ENCODE data around the gene SPRY2. TPM values are rescaled to one million over a fixed set of nuclear protein-coding genes. Genes with fewer than 3 reads are reported as not detected.
"Not testable (repeated sequence)": the region's sequence is repeated elsewhere in the genome, so short reads cannot be mapped to it uniquely, and the experiment has no call there.

The SPRY2 gene
- total and polyA plus RNA-seq, 2 of the 4 experiments (the other 2 are of a cell fraction): 21.1 to 47.9 TPM

- H3K9me3 ChIP-seq (ENCODE audit: control insufficient read depth, insufficient read depth, low read length); H3K4me2 ChIP-seq (ENCODE audit: low read depth, low read length); H3K4ac ChIP-seq (ENCODE audit: low read depth, low read length); H2AK9ac ChIP-seq (replicated peaks; ENCODE audit: low read depth, low read length, poor library complexity); DNase-seq; H3K79me1 ChIP-seq (ENCODE audit: low read depth in 1 of 2, low read length in 2 of 2); H3K18ac ChIP-seq (ENCODE audit: low read depth, low read length); POLR2A ChIA-PET (ENCODE audit: unreplicated experiment); H3K27me3 ChIP-seq (ENCODE audit: control insufficient read depth, insufficient read depth, low read length); BruUV-seq (replicated peaks); H3K4me3 ChIP-seq (ENCODE audit: insufficient read depth, low read depth, low read length); CTCF ChIA-PET; H3K36me3 ChIP-seq (ENCODE audit: control insufficient read depth, insufficient read depth, low read length); H3K56ac ChIP-seq (ENCODE audit: extremely low read depth, insufficient read depth, low read length); H4K8ac ChIP-seq (ENCODE audit: low read depth in 2 of 2, low read length in 2 of 2); H4K91ac ChIP-seq (ENCODE audit: insufficient read depth, low read depth, low read length); H3K14ac ChIP-seq (replicated peaks; ENCODE audit: low read depth, low read length); H2BK5ac ChIP-seq (ENCODE audit: low read depth, low read length, poor library complexity, severe bottlenecking); H3K4me1 ChIP-seq (ENCODE audit: control insufficient read depth, insufficient read depth, low read length); H4K5ac ChIP-seq (ENCODE audit: low read depth, low read length); H3K27ac ChIP-seq (ENCODE audit: insufficient read depth, low read length); H3K23ac ChIP-seq (ENCODE audit: low read depth, low read length); H2AK5ac ChIP-seq (ENCODE audit: low read depth, low read length); dilution Hi-C loops (cut with HindIII; ENCODE audit: low sequenced_read_pairs, unreplicated experiment); H2BK15ac ChIP-seq (ENCODE audit: low read depth, low read length); H3K9me1 ChIP-seq (ENCODE audit: insufficient read depth, low read length); H2BK120ac ChIP-seq (ENCODE audit: low read depth, low read length); ATAC-seq (ENCODE audit: low read depth); H2BK20ac ChIP-seq (ENCODE audit: low read depth, low read length); H2AFZ ChIP-seq (replicated peaks; ENCODE audit: low read length, poor library complexity); H3K9ac ChIP-seq (ENCODE audit: low read depth, low read length): not testable (repeated sequence)
- intact Hi-C loops (cut with micrococcal nuclease): loop anchor here (5.0 to 10.0 kb wide), 2 partner anchors 212 to 919 kb away; no protein-coding TSS in a partner anchor
- WGBS, 2 experiments (ENCODE audit: extremely low coverage in 2 of 2, insufficient read length in 1 of 2): no CpG with 5 or more reads among the region's 11 CpGs
- in situ Hi-C loops (cut with MboI; ENCODE audit: low sequenced_read_pairs): loop anchor here (25.0 kb wide), 1 partner anchor 932 kb away; the partner anchor contains the start of gene RBM26
- peaks cover 10% of the 10 kb centered on the region for H4K20me1 ChIP-seq (ENCODE audit: insufficient read depth, low read length)
These were observed 3.1 kb upstream of the SPRY2 start for GRCh38 chr13:80344032-80344431.
